Measurements from ENCODE around the gene PPFIBP2.

Gene PPFIBP2

DNA sequence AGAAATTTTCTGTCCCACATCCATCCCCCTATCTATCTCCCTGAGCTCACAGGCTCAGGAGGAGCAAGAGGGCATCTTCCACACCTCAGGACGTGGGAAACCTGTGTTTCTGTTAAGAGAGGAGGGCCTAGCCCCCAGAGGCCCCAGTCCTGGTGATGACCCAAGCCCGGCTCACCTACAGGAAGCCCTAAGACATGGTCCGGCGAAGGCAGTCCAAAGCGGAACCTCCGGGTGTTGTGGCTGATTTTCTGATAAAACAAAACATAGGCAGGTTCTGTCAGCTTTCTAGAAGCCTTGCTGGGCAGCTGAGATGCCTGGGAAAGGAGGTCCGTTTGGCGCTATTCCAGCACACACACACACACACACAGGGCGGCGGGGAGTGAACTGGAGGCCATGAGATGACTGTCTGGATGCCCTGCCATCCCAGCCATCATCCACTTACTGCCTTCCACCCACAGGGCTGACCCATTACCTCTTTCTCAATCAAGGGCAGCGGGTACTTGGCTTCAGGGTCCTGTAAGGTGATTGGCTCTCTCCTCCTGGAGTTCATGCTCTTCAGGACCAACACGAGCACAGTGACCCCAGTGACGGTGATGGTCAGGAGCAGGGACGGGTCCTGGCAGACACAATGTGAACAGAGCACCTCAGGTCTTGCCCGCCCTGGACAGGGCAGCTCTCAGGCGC lies 158.6 kb downstream of the PPFIBP2 start:
- DNase-seq = no peak

GRCh38 chr11:7672960-7673723 lies 159.3 kb downstream of the PPFIBP2 start, which contains the start of gene CYB5R2:
Gene CYB5R2 (minus strand): TSS chr11:7673500. CDS start chr11:7672825, 675 bp downstream.
- DNase-seq = no peak

GRCh38 chr11:7673724-7674434 lies 160.1 kb downstream of the PPFIBP2 start:
- DNase-seq = no peak

DNA sequence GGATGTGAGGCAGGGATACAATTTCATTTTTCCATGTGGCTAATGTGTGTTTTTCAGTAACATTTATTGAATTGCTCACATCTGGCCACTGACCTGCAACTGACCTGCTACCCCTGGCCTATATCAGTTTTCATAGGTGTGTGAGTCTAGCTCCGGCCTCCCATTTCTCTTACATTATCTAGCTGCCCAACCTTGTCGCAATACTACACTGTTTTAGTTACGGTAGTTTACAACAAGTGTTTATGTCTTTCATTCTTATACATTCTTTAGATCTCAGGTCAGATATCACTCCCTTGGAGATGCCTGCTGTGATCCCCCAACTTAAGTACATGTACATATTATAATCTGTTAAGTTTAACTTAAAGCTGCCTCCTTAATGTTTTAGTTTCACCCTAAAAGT lies 161.8 kb downstream of the PPFIBP2 start:
- DNase-seq = no peak

DNA sequence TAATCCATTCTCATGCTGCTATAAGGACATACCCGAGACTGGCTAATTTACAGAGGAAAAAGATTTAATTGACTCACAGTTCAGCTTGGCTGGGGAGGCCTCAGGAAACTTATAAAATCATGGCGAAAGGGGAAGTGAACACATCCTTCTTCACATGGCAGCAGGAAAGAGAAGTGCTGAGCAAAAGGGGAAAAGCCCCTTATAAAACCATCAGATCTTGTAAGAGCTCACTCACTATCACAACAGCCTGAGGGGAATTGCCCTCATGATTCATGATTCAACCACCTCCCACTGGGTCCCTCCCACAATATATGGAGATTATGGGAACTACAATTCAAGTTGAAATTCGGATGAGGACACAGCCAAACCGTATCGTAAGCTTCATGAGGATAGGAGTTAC lies 163.3 kb downstream of the PPFIBP2 start:
- DNase-seq = no peak

GRCh38 chr11:7677796-7678201 lies 164.0 kb downstream of the PPFIBP2 start:
- DNase-seq = no peak

GRCh38 chr11:7683571-7683970 lies 169.8 kb downstream of the PPFIBP2 start:
- no peak for DNase-seq

- DNase-seq = no peak
Measured at GRCh38 chr11:7686761-7687160, 173.0 kb downstream of the PPFIBP2 start.

DNA sequence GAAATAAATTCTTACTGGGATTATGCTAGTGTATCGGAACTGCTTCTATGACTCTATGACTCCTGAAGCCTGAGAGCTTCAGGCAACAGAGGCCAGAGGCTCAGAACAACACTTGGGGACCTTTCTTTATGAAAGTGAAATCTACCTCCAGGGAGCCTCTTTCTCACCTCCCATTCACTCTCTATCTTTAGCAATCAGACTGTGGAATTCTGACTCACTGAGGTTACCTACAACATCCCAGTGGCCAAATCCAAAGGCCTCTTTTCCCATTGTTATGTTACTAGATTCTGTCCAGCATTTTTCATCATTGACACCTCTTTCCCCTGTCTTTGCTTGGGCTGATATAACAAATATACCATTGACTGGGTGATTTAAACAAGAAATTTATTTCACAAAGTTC lies 173.6 kb downstream of the PPFIBP2 start:
- DNase-seq = no peak

DNA sequence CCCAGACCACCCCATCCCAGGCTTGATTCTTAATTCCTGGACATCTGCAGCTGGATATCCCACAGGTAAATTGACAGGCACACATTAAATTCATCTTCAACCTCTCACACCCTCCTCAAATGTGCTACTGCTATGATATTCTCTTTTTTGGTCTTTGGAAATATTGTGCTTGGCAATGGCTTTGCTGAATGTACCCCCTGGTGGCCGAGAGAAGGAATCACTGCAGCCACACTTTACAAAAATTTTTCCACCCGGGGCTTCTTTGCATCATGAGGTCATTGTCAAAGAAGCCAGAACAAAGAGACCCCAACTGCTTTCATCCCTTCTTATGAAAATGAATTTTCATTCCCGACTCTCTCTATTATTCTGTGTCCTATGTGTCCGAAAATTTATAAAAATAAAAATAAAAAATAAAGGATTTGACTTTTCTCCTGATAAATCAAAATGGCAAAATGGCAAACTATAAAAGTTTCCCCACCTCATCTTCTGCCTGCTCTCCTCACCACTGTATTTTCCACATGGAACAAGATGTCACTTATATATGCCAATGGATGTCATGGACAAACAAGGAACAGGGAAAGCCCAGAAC lies 174.5 kb downstream of the PPFIBP2 start:
- DNase-seq = no peak

DNA sequence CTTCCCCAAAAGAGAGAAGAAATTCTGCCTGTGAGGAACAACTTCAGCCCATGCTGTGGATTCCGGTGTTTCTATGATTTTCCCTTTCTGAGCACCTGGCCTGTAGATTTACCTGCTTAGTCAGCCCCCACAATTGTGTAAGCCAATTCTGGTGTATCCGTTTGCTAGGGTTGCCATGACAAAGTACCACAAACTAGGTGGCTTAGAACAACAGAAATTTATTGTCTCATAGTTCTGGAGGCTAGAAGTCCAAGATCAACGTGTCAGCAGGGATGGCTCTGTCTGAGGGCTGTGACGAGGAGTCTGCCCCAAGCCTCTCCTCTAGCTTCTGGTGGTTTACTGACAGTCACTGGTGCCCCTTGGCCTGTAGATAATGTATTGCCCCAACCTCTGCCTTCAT lies 175.4 kb downstream of the PPFIBP2 start:
- no peak for DNase-seq

DNA sequence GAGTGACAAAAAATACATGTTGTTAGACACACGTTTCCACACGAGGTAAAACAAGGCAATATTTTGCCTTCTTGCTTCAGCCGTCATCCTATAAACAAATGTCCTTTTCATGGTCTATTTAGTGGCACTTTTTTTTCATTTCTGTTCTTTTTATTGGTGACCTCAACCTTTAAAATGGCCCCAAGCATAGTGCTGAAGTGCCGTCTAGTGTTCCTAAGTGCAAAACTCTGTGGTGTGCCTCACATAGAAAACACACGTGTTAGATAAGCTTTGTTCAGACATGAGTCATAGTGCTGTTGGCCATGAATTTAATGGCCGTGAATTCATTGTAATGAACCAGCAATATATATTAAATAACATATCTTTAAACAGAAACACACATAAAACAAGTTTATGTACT lies 176.8 kb downstream of the PPFIBP2 start:
- no peak for DNase-seq

DNA sequence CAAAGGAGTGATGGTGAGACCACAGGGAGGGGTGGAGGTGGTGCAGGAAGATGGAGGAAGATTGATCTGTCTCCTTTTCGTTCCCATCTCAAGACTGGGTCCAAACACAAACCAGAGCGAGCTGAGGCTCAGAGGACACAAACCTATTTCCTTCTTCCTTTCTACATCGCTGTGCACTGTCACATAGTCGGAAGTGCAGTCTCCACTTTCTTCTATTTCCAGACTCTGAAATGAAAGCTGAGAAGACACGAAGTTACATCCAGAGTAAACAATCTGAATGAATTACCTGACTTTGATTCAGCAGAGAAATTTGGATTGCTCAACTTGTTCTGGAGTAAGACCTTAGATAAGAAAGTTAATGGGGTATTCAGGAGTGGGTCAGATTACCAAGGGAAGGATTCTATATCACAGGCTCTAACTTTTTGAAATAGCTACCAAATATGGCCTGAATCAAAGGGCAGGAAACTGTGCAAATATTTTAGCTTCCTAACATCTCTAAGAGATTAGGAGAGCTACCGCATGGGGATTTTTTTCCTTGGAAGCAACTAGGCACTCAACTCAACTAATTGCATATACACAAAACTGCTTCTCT lies 178.1 kb downstream of the PPFIBP2 start:
- no peak for DNase-seq

DNA sequence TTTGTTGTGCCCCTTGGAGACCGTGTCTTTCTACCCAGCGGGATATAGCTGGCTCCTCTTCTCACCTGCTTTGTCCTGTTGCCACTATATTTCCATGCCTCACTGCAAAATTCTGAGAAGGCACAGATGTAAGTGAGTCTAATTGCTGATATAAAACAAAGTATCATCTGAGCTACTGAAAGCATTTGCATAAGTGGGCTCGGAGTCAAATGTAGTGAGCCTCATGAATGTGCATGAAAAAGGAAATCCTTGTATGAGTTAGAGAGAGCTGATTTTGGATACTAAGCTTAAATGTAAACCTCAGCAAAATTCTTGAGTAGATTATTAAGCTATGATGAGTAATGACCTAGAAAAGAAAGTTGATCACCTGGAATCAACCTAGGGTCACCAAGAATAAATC lies 178.6 kb downstream of the PPFIBP2 start:
- no peak for DNase-seq

DNA sequence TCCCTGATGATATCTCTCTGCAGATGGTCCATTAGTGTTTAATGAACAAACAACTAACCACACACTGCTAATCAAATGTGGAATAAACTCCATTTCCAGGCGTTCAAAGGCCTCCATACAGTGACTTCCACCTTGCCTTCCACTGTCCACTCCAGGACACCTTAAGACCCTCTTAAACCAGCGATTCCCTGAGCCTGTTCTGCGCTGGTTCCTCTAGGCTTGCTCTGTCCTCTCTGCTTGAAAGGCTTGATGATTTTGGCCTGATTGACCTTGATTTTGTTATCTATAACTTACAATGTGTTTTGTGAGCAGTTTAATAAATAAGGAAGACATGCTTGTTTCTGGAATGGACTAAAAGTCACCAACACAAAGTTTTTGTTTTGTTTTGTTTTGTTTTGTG lies 180.4 kb downstream of the PPFIBP2 start:
- no peak for DNase-seq

- DNase-seq = no peak
Measured at GRCh38 chr11:7696424-7696823, 182.6 kb downstream of the PPFIBP2 start.
